ENCODE results near the gene FLOT1. TPM values are rescaled to one million over a fixed set of nuclear protein-coding genes. Genes with fewer than 3 reads are reported as not detected.
A peak's percentile ranks its signal among the peaks of the same experiment; 100 is the strongest.
"Not testable (repeated sequence)": the region's sequence is repeated elsewhere in the genome, so short reads cannot be mapped to it uniquely, and the experiment has no call there.

FLOT1 gene
- total and polyA plus RNA-seq, 2 of the 4 experiments (the other 2 are of a cell fraction) = 96.2 to 162 TPM

- DNase-seq = no peak
- Histone ChIP-seq H3K56ac (ENCODE audit: extremely low read depth, insufficient read depth, low read length) (no peak overlapping the region), H3K27me3 (ENCODE audit: control insufficient read depth, insufficient read depth, low read length) (no peaks in the 10 kb centered on the region), H2AK9ac (replicated peaks; ENCODE audit: low read depth, low read length, poor library complexity) (no peak overlapping the region), H3K9ac (ENCODE audit: low read depth, low read length) (no peak overlapping the region), H3K79me1 (ENCODE audit: low read depth in 1 of 2, low read length in 2 of 2) (peaks cover 0 to 29% of the 10 kb centered on the region in 2 experiments; a peak in 3 of 4 replicates), H3K36me3 (ENCODE audit: control insufficient read depth, insufficient read depth, low read length) (no peaks in the 10 kb centered on the region), H2AFZ (replicated peaks; ENCODE audit: low read length, poor library complexity) (peak overlapping the region; percentile 58), H3K27ac (ENCODE audit: insufficient read depth, low read length) (no peak overlapping the region), H2BK15ac (ENCODE audit: low read depth, low read length) (peak overlapping the region; percentile 100; the same call in 2 of the 3 replicates), H2BK20ac (ENCODE audit: low read depth, low read length) (peak overlapping the region; percentile 62; the same call in 1 of the 2 replicates), H3K23ac (ENCODE audit: low read depth, low read length) (peak overlapping the region; percentile 35; the same call in 1 of the 2 replicates), H3K14ac (replicated peaks; ENCODE audit: low read depth, low read length) (peak overlapping the region; percentile 65), H3K9me3 (ENCODE audit: control insufficient read depth, insufficient read depth, low read length) (no peaks in the 10 kb centered on the region), H3K4ac (ENCODE audit: low read depth, low read length) (peak overlapping the region; percentile 63), H3K4me3 (ENCODE audit: insufficient read depth, low read depth, low read length) (no peak overlapping the region), H4K20me1 (ENCODE audit: insufficient read depth, low read length) (no peaks in the 10 kb centered on the region), H4K91ac (ENCODE audit: insufficient read depth, low read depth, low read length) (peak overlapping the region; percentile 73), H2BK120ac (ENCODE audit: low read depth, low read length) (peak overlapping the region; percentile 96), H4K8ac (ENCODE audit: low read depth in 2 of 2, low read length in 2 of 2) (no peak overlapping the region; a peak in 1 of 4 replicates), H3K9me1 (ENCODE audit: insufficient read depth, low read length) (peaks cover 28% of the 10 kb centered on the region), H2BK5ac (ENCODE audit: low read depth, low read length, poor library complexity, severe bottlenecking) (peak overlapping the region; percentile 4), H4K5ac (ENCODE audit: low read depth, low read length) (peak overlapping the region; percentile 10; the same call in 1 of the 2 replicates), H3K4me1 (ENCODE audit: control insufficient read depth, insufficient read depth, low read length) (peaks cover 34% of the 10 kb centered on the region), H2AK5ac (ENCODE audit: low read depth, low read length) (peak overlapping the region; percentile 77), H3K4me2 (ENCODE audit: low read depth, low read length) (no peak overlapping the region), H3K18ac (ENCODE audit: low read depth, low read length) (peak overlapping the region; percentile 4; the same call in 1 of the 2 replicates)
- CTCF ChIA-PET = interaction anchor here (1.2 kb wide), 1 partner anchor 13 kb away, joined by 5 read pairs; no protein-coding TSS in a partner anchor
- BruUV-seq (replicated peaks) = no TSS peak
- POLR2A ChIA-PET (ENCODE audit: unreplicated experiment) = no interaction called here
- TF ChIP-seq CTCF (conservative IDR thresholded peaks at IDR 0.05; ENCODE audit: low read depth, low read length) (no peak), CEBPB (IDR thresholded peaks at IDR 0.05; ENCODE audit: low read depth, low read length) (no peak), SMC3 (IDR thresholded peaks at IDR 0.05; ENCODE audit: low read depth, low read length) (no peak), MAZ (IDR thresholded peaks at IDR 0.05; ENCODE audit: borderline replicate concordance, low read depth, low read length) (no peak), RAD21 (IDR thresholded peaks at IDR 0.05; ENCODE audit: low read length) (no peak)
- no peak for ATAC-seq (ENCODE audit: low read depth)
- 59 to 100% methylated on average over 2 to 3 of the region's 6 CpGs for WGBS, 2 experiments (ENCODE audit: extremely low coverage in 2 of 2, insufficient read length in 1 of 2)
- dilution Hi-C loops (cut with HindIII; ENCODE audit: low sequenced_read_pairs, unreplicated experiment) (no loop called here), intact Hi-C loops (cut with micrococcal nuclease) (no loop called here), in situ Hi-C loops (cut with MboI; ENCODE audit: low sequenced_read_pairs) (no loop called here)
Measured at GRCh38 chr6:30766461-30767157, 24.1 kb upstream of the FLOT1 start.

GRCh38 chr6:30765495-30765894 lies 23.0 kb upstream of the FLOT1 start:
- H3K23ac ChIP-seq (ENCODE audit: low read depth, low read length); H3K56ac ChIP-seq (ENCODE audit: extremely low read depth, insufficient read depth, low read length); H3K18ac ChIP-seq (ENCODE audit: low read depth, low read length); POLR2A ChIA-PET (ENCODE audit: unreplicated experiment); H2BK20ac ChIP-seq (ENCODE audit: low read depth, low read length); H3K9ac ChIP-seq (ENCODE audit: low read depth, low read length); H3K36me3 ChIP-seq (ENCODE audit: control insufficient read depth, insufficient read depth, low read length); DNase-seq; H2AK9ac ChIP-seq (replicated peaks; ENCODE audit: low read depth, low read length, poor library complexity); H3K4me2 ChIP-seq (ENCODE audit: low read depth, low read length); H4K20me1 ChIP-seq (ENCODE audit: insufficient read depth, low read length); H4K5ac ChIP-seq (ENCODE audit: low read depth, low read length); H3K9me3 ChIP-seq (ENCODE audit: control insufficient read depth, insufficient read depth, low read length); H2BK5ac ChIP-seq (ENCODE audit: low read depth, low read length, poor library complexity, severe bottlenecking); intact Hi-C loops (cut with micrococcal nuclease); dilution Hi-C loops (cut with HindIII; ENCODE audit: low sequenced_read_pairs, unreplicated experiment); H4K91ac ChIP-seq (ENCODE audit: insufficient read depth, low read depth, low read length); BruUV-seq (replicated peaks); in situ Hi-C loops (cut with MboI; ENCODE audit: low sequenced_read_pairs); ATAC-seq (ENCODE audit: low read depth); H4K8ac ChIP-seq (ENCODE audit: low read depth in 2 of 2, low read length in 2 of 2); H3K4me3 ChIP-seq (ENCODE audit: insufficient read depth, low read depth, low read length); H3K27me3 ChIP-seq (ENCODE audit: control insufficient read depth, insufficient read depth, low read length); H2AK5ac ChIP-seq (ENCODE audit: low read depth, low read length); H3K27ac ChIP-seq (ENCODE audit: insufficient read depth, low read length); H2BK15ac ChIP-seq (ENCODE audit: low read depth, low read length); CTCF ChIA-PET; H3K14ac ChIP-seq (replicated peaks; ENCODE audit: low read depth, low read length); H2AFZ ChIP-seq (replicated peaks; ENCODE audit: low read length, poor library complexity): not testable (repeated sequence)
- H3K4ac ChIP-seq (ENCODE audit: low read depth, low read length) = peak overlapping the region; percentile 1; the same call in 1 of the 2 replicates
- H3K4me1 ChIP-seq (ENCODE audit: control insufficient read depth, insufficient read depth, low read length) = peaks cover 31% of the 10 kb centered on the region
- H3K9me1 ChIP-seq (ENCODE audit: insufficient read depth, low read length) = peaks cover 27% of the 10 kb centered on the region
- peak overlapping the region; percentile 3; the same call in 1 of the 2 replicates for H2BK120ac ChIP-seq (ENCODE audit: low read depth, low read length)
- no CpG with 5 or more reads among the region's 1 CpG for WGBS, 2 experiments (ENCODE audit: extremely low coverage in 2 of 2, insufficient read length in 1 of 2)
- peaks cover 0 to 29% of the 10 kb centered on the region in 2 experiments; a peak in 2 of 4 replicates for H3K79me1 ChIP-seq (ENCODE audit: low read depth in 1 of 2, low read length in 2 of 2)
